HUES6 (cell line): Measurements from ENCODE around the gene COL5A1.

ENCODE experiments used
- H3K27ac ChIP-seq: 2 replicates; pipeline ENCODE4 v1.7.0; 2013; ENCODE audit warnings: low read depth, mild to moderate bottlenecking, low read length, inconsistent platforms
- H3K27me3 ChIP-seq: 2 replicates; pipeline ENCODE4 v1.6.1; 2013; ENCODE audit warnings: low read length; ENCODE audit not compliant: control insufficient read depth, insufficient read depth
- H3K36me3 ChIP-seq: 2 replicates; pipeline ENCODE4 v1.6.1; 2013; ENCODE audit warnings: low read length; ENCODE audit not compliant: control insufficient read depth, insufficient read depth
- H3K4me1 ChIP-seq: 2 replicates; pipeline ENCODE4 v1.6.1; 2013; ENCODE audit warnings: low read length; ENCODE audit not compliant: control insufficient read depth, insufficient read depth
- H3K4me3 ChIP-seq: 2 replicates; pipeline ENCODE4 v1.5.1; 2013; ENCODE audit warnings: low read depth, low read length
- H3K9ac ChIP-seq: one replicate; pipeline ENCODE4 v1.6.1; 2013; ENCODE audit warnings: mild to moderate bottlenecking, low read length
- H3K9me3 ChIP-seq: 2 replicates; pipeline ENCODE4 v1.6.1; 2013; ENCODE audit warnings: low read depth, low read length; ENCODE audit not compliant: control insufficient read depth, insufficient read depth

COL5A1 gene

DNA sequence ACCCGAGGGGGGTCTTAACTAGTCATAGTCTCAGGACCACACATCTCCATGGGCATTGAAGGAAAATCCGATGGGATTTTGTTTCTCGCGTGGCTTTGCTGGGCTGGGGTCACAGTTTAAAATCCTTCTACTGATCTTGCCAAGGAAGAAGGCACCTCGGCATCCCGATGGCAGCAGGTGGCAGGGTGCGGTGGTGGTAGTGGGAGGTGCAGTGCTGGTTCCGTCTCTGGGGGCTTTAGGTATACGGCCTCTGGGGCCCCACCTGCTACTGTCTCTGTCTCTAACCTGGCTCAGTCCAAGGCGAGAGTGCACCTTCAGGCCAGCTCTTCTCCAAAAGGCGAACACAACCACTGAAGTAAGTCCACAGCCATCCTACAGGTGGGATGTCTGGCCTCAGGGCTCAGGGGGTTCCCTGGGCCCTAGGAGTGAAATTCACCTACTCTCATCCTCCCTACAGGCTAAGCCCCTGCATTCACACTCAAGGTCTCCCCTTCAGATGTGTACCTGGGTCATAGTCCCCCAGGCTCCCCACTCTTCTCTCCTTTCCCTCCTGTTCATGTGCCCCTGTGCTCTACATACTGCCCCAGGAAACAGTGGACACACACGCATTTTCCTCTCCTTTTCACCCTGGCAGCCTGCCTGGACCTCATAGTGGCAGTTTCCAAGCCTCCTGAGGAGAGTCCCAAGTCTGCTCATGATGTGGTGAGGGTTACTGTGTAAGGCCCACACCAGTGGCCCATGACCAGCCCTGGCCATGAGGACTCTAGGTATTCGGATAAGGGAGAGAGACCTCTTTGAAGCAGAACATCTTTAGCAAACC lies 238.3 kb downstream of the COL5A1 start:
- no peaks in the 10 kb centered on the region for H3K36me3 ChIP-seq
- H3K27me3 ChIP-seq = no peaks in the 10 kb centered on the region
- H3K4me1 ChIP-seq = no peaks in the 10 kb centered on the region
- H3K27ac ChIP-seq = no peak overlapping the region
- no peak overlapping the region for H3K4me3 ChIP-seq
- no peak overlapping the region for H3K9ac ChIP-seq
- no peaks in the 10 kb centered on the region for H3K9me3 ChIP-seq

DNA sequence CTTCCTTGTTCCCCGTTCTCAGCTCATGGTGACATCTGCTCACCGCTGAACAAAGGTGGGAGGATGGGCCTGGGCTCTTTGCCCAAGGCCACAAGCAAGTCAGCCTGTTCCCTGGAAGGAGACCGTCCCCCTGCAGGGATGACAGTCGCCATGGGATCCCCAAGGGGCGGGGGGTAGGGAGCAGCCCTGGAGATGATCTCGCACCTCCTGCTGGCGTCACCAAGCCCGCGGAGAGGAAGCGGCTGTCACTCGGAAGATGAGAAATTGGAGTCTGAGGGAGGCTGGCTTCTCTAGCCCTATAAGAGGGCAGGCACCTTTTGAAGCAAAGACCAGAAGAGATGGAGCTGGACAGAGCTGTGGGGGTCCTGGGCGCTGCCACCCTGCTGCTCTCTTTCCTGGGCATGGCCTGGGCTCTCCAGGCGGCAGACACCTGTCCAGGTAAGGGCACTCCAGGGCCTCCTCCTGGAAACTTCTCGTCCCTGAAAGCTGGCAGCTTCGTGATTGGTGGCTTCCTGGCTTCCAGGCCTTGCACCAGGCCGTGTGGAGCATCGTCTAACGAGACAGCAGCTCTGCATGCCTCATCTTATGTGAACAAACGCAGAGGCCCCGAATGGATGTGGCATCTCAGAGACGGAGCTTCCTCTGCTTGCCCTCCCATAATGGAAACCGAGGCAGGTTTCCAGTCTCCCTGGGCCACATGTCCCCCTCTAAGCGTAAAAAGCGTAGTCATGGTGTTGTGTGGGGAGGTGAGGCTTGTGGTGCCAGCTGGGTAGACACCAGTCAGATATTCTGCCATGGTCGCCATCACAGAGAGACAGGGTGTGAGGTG lies 239.1 kb downstream of the COL5A1 start, which contains the start of gene FCN2:
Gene FCN2 (plus strand): TSS at position 327 of the 829 bp plus-strand sequence. CDS start 12 bp downstream, at position 339.
- Histone ChIP-seq H3K27ac (no peak within 1 kb of the TSS), H3K27me3 (no peaks in the 10 kb centered on the region), H3K36me3 (no peaks in the 10 kb centered on the region)

GRCh38 chr9:134881313-134881670 lies 239.7 kb downstream of the COL5A1 start:
- no peaks in the 10 kb centered on the region for H3K36me3 ChIP-seq
- no peak overlapping the region for H3K27ac ChIP-seq
- no peaks in the 10 kb centered on the region for H3K27me3 ChIP-seq
- no peaks in the 10 kb centered on the region for H3K9me3 ChIP-seq
- no peak overlapping the region for H3K4me3 ChIP-seq
- H3K9ac ChIP-seq = no peak overlapping the region
- no peaks in the 10 kb centered on the region for H3K4me1 ChIP-seq

More for the DNA sequence above, 239.1 kb downstream of the COL5A1 start, which contains the start of gene FCN2:
- no peaks in the 10 kb centered on the region for H3K9me3 ChIP-seq
- no peak within 1 kb of the TSS for H3K4me3 ChIP-seq
- H3K9ac ChIP-seq = no peak within 1 kb of the TSS
- no peaks in the 10 kb centered on the region for H3K4me1 ChIP-seq

GRCh38 chr9:134882204-134882785 lies 240.7 kb downstream of the COL5A1 start:
- Histone ChIP-seq H3K9ac (no peak overlapping the region), H3K27ac (no peak overlapping the region), H3K36me3 (no peaks in the 10 kb centered on the region), H3K4me1 (no peaks in the 10 kb centered on the region), H3K4me3 (no peak overlapping the region), H3K27me3 (no peaks in the 10 kb centered on the region), H3K9me3 (no peaks in the 10 kb centered on the region)

DNA sequence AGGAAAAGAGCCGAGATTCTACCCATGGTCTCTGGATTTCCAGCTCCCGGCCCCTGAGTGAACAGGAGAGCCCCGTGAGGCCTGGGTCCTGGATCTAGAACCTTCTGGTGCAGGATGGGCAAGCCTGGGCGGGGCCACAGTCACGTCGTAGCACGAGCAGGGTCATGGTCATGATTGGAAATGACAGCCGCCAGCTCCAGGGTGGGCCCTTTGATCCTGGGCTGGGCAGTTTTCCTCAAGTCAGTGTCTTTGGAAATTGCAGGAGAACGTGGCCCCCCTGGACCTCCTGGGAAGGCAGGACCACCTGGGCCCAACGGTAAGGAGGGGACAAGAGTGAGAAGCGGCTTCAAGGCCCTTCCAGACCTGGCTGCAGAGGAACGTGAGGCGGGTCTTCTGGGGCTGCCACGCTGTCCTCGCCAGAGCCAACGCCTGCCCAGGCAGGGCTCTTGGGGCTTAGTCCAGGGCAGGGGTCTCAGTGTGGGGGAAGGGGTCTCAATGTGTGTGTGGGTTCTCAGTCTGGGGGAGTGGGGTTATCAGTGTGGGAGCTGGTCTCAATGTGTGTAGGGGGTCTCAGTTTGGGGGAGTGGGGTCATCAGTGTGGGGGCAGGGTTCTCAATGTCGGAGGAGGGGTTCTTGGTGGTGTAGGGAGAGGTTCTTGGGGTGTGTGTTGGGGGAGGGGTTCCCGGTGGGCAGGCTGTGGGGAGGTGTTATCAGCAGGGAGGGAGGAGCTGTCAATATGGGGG lies 241.6 kb downstream of the COL5A1 start:
- Histone ChIP-seq H3K27me3 (no peaks in the 10 kb centered on the region), H3K4me1 (no peaks in the 10 kb centered on the region)

GRCh38 chr9:134884492-134884891 lies 242.9 kb downstream of the COL5A1 start:
- H3K9ac ChIP-seq = no peak overlapping the region
- H3K4me1 ChIP-seq = no peaks in the 10 kb centered on the region
- H3K4me3 ChIP-seq = no peak overlapping the region
- H3K36me3 ChIP-seq = no peaks in the 10 kb centered on the region
- no peak overlapping the region for H3K27ac ChIP-seq
- H3K27me3 ChIP-seq = no peaks in the 10 kb centered on the region
- no peaks in the 10 kb centered on the region for H3K9me3 ChIP-seq

More for the DNA sequence above, 241.6 kb downstream of the COL5A1 start:
- no peaks in the 10 kb centered on the region for H3K36me3 ChIP-seq
- H3K9me3 ChIP-seq = no peaks in the 10 kb centered on the region
- no peak overlapping the region for H3K4me3 ChIP-seq
- H3K27ac ChIP-seq = no peak overlapping the region
- H3K9ac ChIP-seq = no peak overlapping the region

DNA sequence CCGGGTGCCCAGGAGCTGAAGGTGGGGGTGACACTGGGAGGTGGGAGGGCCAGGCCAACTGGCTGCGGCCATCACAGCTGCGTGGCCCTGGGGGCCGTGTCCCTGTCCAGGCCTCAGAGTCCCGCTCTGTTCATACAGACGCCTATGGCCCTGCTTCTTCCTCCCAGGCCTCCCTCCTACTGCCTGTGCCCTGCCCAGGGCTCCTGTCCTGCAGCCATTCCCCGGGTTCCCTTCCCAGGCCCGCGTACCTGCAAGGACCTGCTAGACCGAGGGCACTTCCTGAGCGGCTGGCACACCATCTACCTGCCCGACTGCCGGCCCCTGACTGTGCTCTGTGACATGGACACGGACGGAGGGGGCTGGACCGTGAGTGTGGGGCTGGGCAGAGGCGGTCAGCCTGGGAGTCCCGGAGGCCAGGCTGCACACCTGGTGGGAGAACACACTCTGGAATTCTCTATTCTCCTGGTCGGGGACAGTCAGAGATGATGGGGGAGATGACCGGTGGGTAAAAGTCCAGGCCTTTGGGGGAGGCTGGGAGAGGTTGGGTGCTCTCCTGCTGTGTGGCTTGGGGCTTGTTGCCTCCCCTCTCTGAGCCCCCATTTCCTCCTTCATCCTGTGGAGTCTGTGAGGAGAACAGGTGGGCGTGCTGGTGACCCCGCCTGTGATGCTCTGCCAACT lies 243.5 kb downstream of the COL5A1 start:
- H3K36me3 ChIP-seq = no peaks in the 10 kb centered on the region
- no peaks in the 10 kb centered on the region for H3K27me3 ChIP-seq
- H3K4me1 ChIP-seq = no peaks in the 10 kb centered on the region
- H3K9ac ChIP-seq = no peak overlapping the region
- H3K4me3 ChIP-seq = no peak overlapping the region
- H3K27ac ChIP-seq = no peak overlapping the region
- no peaks in the 10 kb centered on the region for H3K9me3 ChIP-seq

- H3K4me1 ChIP-seq = no peaks in the 10 kb centered on the region
- no peak overlapping the region for H3K9ac ChIP-seq
- H3K27me3 ChIP-seq = no peaks in the 10 kb centered on the region
- no peak overlapping the region for H3K4me3 ChIP-seq
- H3K9me3 ChIP-seq = no peaks in the 10 kb centered on the region
- H3K27ac ChIP-seq = no peak overlapping the region
- no peaks in the 10 kb centered on the region for H3K36me3 ChIP-seq
These were observed 244.2 kb downstream of the COL5A1 start for GRCh38 chr9:134885679-134886412.

- Histone ChIP-seq H3K9me3 (no peaks in the 10 kb centered on the region), H3K27ac (no peak overlapping the region), H3K27me3 (no peaks in the 10 kb centered on the region), H3K4me1 (no peaks in the 10 kb centered on the region), H3K4me3 (no peak overlapping the region), H3K36me3 (no peaks in the 10 kb centered on the region), H3K9ac (no peak overlapping the region)
These were observed 244.9 kb downstream of the COL5A1 start for GRCh38 chr9:134886413-134886913.
